Measurements from ENCODE around the gene RELB. TPM values are rescaled to one million over a fixed set of nuclear protein-coding genes. Genes with fewer than 3 reads are reported as not detected.

The RELB gene
- total RNA-seq, 1 donor from 2014 or later, result 2.9 TPM

DNA sequence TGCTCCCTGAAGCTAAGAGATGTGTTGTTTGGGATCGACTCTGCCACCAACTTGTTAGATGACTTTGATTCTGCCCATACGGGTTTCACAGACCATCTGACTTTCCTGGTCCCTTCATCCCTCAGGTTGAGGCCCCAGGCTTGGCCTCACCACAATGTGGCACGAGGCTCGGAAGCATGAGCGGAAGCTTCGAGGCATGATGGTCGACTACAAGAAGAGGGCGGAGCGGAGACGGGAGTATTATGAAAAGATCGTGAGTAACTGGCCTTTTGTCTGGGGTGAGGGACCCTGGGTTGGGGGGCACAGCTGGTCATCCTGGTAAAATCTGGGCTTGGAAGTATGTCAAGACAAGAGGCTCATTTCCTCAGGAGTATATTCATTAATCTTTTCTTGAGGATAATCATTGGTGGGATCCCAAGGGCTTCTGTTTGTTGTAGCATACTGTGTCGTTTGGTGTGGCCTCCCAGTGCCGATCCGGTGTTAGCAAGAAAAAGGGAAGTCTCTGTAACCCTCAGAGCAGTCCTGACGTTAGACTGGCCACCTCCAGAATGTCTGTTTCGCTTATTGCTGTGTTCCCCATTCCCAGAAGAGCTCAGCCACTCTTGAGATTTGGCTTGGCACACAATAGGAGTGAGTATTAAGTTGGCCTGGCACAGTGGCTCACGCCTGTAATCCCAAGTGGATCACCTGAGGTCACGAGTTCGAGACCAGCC is 39.0 kb downstream of the RELB start:
- TF ChIP-seq POLR2A (IDR thresholded peaks at IDR 0.05), result no peak
- TF ChIP-seq, protein P1, sequence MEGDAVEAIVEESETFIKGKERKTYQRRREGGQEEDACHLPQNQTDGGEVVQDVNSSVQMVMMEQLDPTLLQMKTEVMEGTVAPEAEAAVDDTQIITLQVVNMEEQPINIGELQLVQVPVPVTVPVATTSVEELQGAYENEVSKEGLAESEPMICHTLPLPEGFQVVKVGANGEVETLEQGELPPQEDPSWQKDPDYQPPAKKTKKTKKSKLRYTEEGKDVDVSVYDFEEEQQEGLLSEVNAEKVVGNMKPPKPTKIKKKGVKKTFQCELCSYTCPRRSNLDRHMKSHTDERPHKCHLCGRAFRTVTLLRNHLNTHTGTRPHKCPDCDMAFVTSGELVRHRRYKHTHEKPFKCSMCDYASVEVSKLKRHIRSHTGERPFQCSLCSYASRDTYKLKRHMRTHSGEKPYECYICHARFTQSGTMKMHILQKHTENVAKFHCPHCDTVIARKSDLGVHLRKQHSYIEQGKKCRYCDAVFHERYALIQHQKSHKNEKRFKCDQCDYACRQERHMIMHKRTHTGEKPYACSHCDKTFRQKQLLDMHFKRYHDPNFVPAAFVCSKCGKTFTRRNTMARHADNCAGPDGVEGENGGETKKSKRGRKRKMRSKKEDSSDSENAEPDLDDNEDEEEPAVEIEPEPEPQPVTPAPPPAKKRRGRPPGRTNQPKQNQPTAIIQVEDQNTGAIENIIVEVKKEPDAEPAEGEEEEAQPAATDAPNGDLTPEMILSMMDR (IDR thresholded peaks at IDR 0.05), result no peak
- H3K4me1 ChIP-seq, result peaks cover 51% of the 10 kb centered on the region
- no peak for DNase-seq (ENCODE audit: extremely low spot score in 2 of 2)
- H3K27me3 ChIP-seq, result no peaks in the 10 kb centered on the region
- peaks cover 0 to 39% of the 10 kb centered on the region in 2 donors for H3K36me3 ChIP-seq
- no peaks in the 10 kb centered on the region for H3K9me3 ChIP-seq
- intact Hi-C loops (cut with DNase I), result no loop called here
- H3K4me3 ChIP-seq, result peak overlapping the region; percentile 67 to 85
- peak overlapping the region; percentile 87 for H3K27ac ChIP-seq

- Histone ChIP-seq H3K36me3 (peaks cover 0 to 40% of the 10 kb centered on the region in 2 donors), H3K9me3 (no peaks in the 10 kb centered on the region), H3K4me1 (peaks cover 60% of the 10 kb centered on the region), H3K4me3 (no peak overlapping the region), H3K27me3 (no peaks in the 10 kb centered on the region), H3K27ac (no peak overlapping the region)
- no peak for DNase-seq (ENCODE audit: extremely low spot score in 2 of 2)
- TF ChIP-seq, protein P1 (IDR thresholded peaks at IDR 0.05), result no peak
- TF ChIP-seq POLR2AphosphoS5 (IDR thresholded peaks at IDR 0.05; ENCODE audit: insufficient read depth in 1 of 2, low read depth in 1 of 2), result no peak
- no peak for TF ChIP-seq POLR2A (IDR thresholded peaks at IDR 0.05)
- intact Hi-C loops (cut with DNase I), result no loop called here
Measured at GRCh38 chr19:45041125-45041524, 39.9 kb downstream of the RELB start.

DNA sequence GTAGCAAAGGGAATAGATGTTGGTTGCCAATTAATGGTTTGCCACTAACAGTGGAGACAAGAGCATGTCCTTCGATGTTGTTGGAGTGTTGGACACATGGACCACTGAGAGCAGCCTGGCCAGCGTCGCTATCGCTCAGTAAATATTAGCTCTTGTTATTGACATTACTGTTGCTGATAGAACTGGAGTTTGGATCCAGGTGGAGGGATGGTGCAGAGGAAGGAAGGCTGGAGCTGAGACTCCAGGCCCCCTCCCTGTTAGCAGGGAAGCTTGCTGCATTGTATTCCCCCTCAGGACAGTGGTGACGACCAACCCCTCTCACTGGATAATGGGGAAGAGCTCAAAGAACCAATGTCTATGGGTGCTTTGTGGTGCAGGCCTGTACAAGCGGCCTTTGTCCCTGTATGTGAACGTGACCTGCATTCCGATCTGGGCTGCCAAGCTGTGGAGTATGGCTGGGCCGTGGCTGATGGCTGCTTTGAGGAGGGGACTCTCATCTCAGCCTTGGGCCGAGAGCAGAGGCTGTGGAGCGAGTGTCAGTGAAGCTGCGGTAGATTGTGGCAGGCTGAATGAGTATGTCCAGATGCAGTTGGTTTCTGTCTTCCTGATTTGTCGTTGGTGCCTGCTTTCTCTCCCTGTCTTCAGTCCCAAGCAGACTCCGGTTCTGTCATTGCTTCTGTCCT is 44.5 kb downstream of the RELB start:
- Histone ChIP-seq H3K4me3 (no peak overlapping the region), H3K9me3 (no peaks in the 10 kb centered on the region), H3K27me3 (no peaks in the 10 kb centered on the region), H3K36me3 (peaks cover 0 to 33% of the 10 kb centered on the region in 2 donors), H3K27ac (no peak overlapping the region), H3K4me1 (peaks cover 76% of the 10 kb centered on the region)
- DNase-seq (ENCODE audit: extremely low spot score in 2 of 2), result no peak
- no peak for TF ChIP-seq POLR2AphosphoS5 (IDR thresholded peaks at IDR 0.05; ENCODE audit: insufficient read depth in 1 of 2, low read depth in 1 of 2)
- no peak for TF ChIP-seq POLR2A (IDR thresholded peaks at IDR 0.05)
- TF ChIP-seq, protein P1 (IDR thresholded peaks at IDR 0.05), result no peak
- intact Hi-C loops (cut with DNase I), result no loop called here

- Histone ChIP-seq H3K27me3 (no peaks in the 10 kb centered on the region), H3K27ac (no peak overlapping the region), H3K4me1 (peaks cover 74% of the 10 kb centered on the region), H3K9me3 (no peaks in the 10 kb centered on the region), H3K4me3 (no peak overlapping the region), H3K36me3 (peaks cover 0 to 28% of the 10 kb centered on the region in 2 donors)
- no peak for TF ChIP-seq POLR2AphosphoS5 (IDR thresholded peaks at IDR 0.05; ENCODE audit: insufficient read depth in 1 of 2, low read depth in 1 of 2)
- no peak for TF ChIP-seq POLR2A (IDR thresholded peaks at IDR 0.05)
- intact Hi-C loops (cut with DNase I), result no loop called here
- DNase-seq (ENCODE audit: extremely low spot score in 2 of 2), result no peak
Measured at GRCh38 chr19:45046355-45046754, 45.1 kb downstream of the RELB start.

DNA sequence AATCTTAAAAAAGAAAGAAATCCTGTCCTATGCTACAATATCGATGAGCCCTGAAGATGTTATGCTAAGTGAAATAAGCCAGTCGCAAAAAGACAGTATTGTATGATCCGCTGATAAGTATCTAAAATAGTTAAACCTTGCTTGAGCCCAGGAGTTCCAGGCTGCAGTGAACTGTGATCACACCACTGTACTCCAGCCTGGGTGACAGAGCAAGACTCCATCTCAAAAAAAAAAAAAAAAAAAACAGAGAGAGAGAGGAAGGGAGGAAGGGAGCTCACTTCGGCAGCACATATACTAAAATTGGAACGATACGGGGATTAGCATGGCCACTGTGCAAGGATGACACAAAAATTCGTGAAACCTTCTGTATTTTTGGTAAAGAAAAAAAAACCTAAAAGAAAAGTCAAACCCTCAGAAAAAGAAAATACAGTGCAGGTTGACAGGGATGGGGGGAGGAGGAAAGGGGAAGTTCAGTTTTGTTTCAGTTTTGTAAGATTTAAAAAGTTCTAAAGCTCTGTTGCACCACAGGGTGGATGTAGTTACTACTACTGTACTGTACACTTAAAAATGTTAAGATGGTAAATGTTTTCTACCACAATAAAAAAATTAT is 46.0 kb downstream of the RELB start:
- intact Hi-C loops (cut with DNase I), result no loop called here
- no peak for DNase-seq (ENCODE audit: extremely low spot score in 2 of 2)
- no peaks in the 10 kb centered on the region for H3K27me3 ChIP-seq
- no peak overlapping the region for H3K27ac ChIP-seq
- H3K9me3 ChIP-seq, result no peaks in the 10 kb centered on the region
- H3K4me3 ChIP-seq, result no peak overlapping the region
- TF ChIP-seq, protein P1 (IDR thresholded peaks at IDR 0.05), result no peak
- no peak for TF ChIP-seq POLR2A (IDR thresholded peaks at IDR 0.05)
- no peak for TF ChIP-seq POLR2AphosphoS5 (IDR thresholded peaks at IDR 0.05; ENCODE audit: insufficient read depth in 1 of 2, low read depth in 1 of 2)
- peaks cover 74% of the 10 kb centered on the region for H3K4me1 ChIP-seq
- H3K36me3 ChIP-seq, result peaks cover 0 to 25% of the 10 kb centered on the region in 2 donors

All from vagina (tissue), 2 donors.